ENCODE measurements around the gene GNLY. TPM values are rescaled to one million over a fixed set of nuclear protein-coding genes. Genes with fewer than 3 reads are reported as not detected.

Gene GNLY
- total and polyA plus RNA-seq, 2 of the 13 experiments (the other 11 are each of a cell fraction or from before 2014, with no cell fraction given) = not detected

- TF ChIP-seq SNAPC2 (CRISPR knock-in tag; IDR thresholded peaks at IDR 0.05) (no peak), ZNF674 (CRISPR knock-in tag; IDR thresholded peaks at IDR 0.05; ENCODE audit: low read depth) (no peak), TBX3 (IDR thresholded peaks at IDR 0.05; ENCODE audit: borderline replicate concordance) (no peak), IKZF4 (CRISPR knock-in tag; IDR thresholded peaks at IDR 0.05; ENCODE audit: borderline replicate concordance, low read depth, not compliant biosample characterization) (no peak), ZBTB2 (CRISPR knock-in tag; IDR thresholded peaks at IDR 0.05; ENCODE audit: low read depth) (no peak), ZNF512 (CRISPR knock-in tag; IDR thresholded peaks at IDR 0.05) (no peak), ZNF580 (CRISPR knock-in tag; IDR thresholded peaks at IDR 0.05; ENCODE audit: borderline replicate concordance, low read depth) (no peak), ZNF337 (CRISPR knock-in tag; IDR thresholded peaks at IDR 0.05; ENCODE audit: borderline replicate concordance, low read depth) (no peak), CREM (IDR thresholded peaks at IDR 0.05) (no peak), CREM (CRISPR knock-in tag; IDR thresholded peaks at IDR 0.05) (no peak)
- TF ChIP-seq, protein P1, sequence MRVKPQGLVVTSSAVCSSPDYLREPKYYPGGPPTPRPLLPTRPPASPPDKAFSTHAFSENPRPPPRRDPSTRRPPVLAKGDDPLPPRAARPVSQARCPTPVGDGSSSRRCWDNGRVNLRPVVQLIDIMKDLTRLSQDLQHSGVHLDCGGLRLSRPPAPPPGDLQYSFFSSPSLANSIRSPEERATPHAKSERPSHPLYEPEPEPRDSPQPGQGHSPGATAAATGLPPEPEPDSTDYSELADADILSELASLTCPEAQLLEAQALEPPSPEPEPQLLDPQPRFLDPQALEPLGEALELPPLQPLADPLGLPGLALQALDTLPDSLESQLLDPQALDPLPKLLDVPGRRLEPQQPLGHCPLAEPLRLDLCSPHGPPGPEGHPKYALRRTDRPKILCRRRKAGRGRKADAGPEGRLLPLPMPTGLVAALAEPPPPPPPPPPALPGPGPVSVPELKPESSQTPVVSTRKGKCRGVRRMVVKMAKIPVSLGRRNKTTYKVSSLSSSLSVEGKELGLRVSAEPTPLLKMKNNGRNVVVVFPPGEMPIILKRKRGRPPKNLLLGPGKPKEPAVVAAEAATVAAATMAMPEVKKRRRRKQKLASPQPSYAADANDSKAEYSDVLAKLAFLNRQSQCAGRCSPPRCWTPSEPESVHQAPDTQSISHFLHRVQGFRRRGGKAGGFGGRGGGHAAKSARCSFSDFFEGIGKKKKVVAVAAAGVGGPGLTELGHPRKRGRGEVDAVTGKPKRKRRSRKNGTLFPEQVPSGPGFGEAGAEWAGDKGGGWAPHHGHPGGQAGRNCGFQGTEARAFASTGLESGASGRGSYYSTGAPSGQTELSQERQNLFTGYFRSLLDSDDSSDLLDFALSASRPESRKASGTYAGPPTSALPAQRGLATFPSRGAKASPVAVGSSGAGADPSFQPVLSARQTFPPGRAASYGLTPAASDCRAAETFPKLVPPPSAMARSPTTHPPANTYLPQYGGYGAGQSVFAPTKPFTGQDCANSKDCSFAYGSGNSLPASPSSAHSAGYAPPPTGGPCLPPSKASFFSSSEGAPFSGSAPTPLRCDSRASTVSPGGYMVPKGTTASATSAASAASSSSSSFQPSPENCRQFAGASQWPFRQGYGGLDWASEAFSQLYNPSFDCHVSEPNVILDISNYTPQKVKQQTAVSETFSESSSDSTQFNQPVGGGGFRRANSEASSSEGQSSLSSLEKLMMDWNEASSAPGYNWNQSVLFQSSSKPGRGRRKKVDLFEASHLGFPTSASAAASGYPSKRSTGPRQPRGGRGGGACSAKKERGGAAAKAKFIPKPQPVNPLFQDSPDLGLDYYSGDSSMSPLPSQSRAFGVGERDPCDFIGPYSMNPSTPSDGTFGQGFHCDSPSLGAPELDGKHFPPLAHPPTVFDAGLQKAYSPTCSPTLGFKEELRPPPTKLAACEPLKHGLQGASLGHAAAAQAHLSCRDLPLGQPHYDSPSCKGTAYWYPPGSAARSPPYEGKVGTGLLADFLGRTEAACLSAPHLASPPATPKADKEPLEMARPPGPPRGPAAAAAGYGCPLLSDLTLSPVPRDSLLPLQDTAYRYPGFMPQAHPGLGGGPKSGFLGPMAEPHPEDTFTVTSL (CRISPR knock-in tag; IDR thresholded peaks at IDR 0.05; ENCODE audit: borderline replicate concordance) = no peak
These were observed 19.7 kb upstream of the GNLY start (continued) for GRCh38 chr2:85674417-85674816.
